ENCODE results near the gene FLT3LG.

GRCh38 chr19:49432141-49433073, 41.6 kb upstream of the FLT3LG start:
- no peak for TF ChIP-seq EZH2 (IDR thresholded peaks at IDR 0.05; ENCODE audit: low read depth)
- TF ChIP-seq CTCF (conservative IDR thresholded peaks at IDR 0.05): no peak
